Activated T-cell treated with anti-CD3 and anti-CD28 coated beads for 24 hours (primary cell): ENCODE measurements around the gene SNX1.
"Not testable (repeated sequence)": the region's sequence is repeated elsewhere in the genome, so short reads cannot be mapped to it uniquely, and the experiment has no call there.

Experiments
- DNase-seq: peaks from one replicate; pipeline ENCODE4 v3.0.0-alpha.2; 2020; ENCODE audit warnings: low read depth

The SNX1 gene

GRCh38 chr15:64117759-64118487 lies 22.1 kb downstream of the SNX1 start:
- DNase-seq: no peak

GRCh38 chr15:64120322-64120721 lies 24.5 kb downstream of the SNX1 start:
- DNase-seq: not testable (repeated sequence)

- no peak for DNase-seq
Observed at GRCh38 chr15:64121614-64122013, 25.8 kb downstream of the SNX1 start.

- no peak for DNase-seq
Observed at GRCh38 chr15:64122444-64122843, 26.7 kb downstream of the SNX1 start.

- DNase-seq: no peak
Observed at GRCh38 chr15:64122936-64123351, 27.2 kb downstream of the SNX1 start.

- no peak for DNase-seq
Observed at GRCh38 chr15:64125978-64126377, 30.2 kb downstream of the SNX1 start.

GRCh38 chr15:64127521-64128270 lies 31.9 kb downstream of the SNX1 start:
- DNase-seq: no peak

- no peak for DNase-seq
Observed at GRCh38 chr15:64130159-64130558, 34.4 kb downstream of the SNX1 start.

GRCh38 chr15:64131547-64131946 lies 35.8 kb downstream of the SNX1 start:
- no peak for DNase-seq

GRCh38 chr15:64132217-64132616 lies 36.4 kb downstream of the SNX1 start:
- DNase-seq: no peak

GRCh38 chr15:64133623-64134344 lies 38.0 kb downstream of the SNX1 start:
- DNase-seq: no peak

GRCh38 chr15:64134345-64134829 lies 38.6 kb downstream of the SNX1 start:
- no peak for DNase-seq

GRCh38 chr15:64136347-64136746 lies 40.6 kb downstream of the SNX1 start:
- no peak for DNase-seq

- no peak for DNase-seq
Observed at GRCh38 chr15:64137226-64137833, 41.5 kb downstream of the SNX1 start.

GRCh38 chr15:64138331-64138941 lies 42.7 kb downstream of the SNX1 start:
- no peak for DNase-seq

GRCh38 chr15:64141798-64142512 lies 46.2 kb downstream of the SNX1 start:
- no peak for DNase-seq

- no peak for DNase-seq
Observed at GRCh38 chr15:64143276-64143675, 47.5 kb downstream of the SNX1 start.

- DNase-seq: no peak
Observed at GRCh38 chr15:64144192-64144564, 48.4 kb downstream of the SNX1 start.

GRCh38 chr15:64144565-64145281 lies 48.9 kb downstream of the SNX1 start:
- DNase-seq: no peak

GRCh38 chr15:64146041-64146440 lies 50.3 kb downstream of the SNX1 start:
- no peak for DNase-seq

- no peak for DNase-seq
Observed at GRCh38 chr15:64146520-64146884, 50.7 kb downstream of the SNX1 start.
